Duodenal mucosa (tissue), 2 donors: ENCODE data around the gene NVL.
A peak's percentile ranks its signal among the peaks of the same experiment; 100 is the strongest.

ENCODE experiments used
- H3K27ac ChIP-seq: one replicate; pipeline ENCODE4 v1.7.0; 2013; ENCODE audit warnings: low read depth, low read length
- H3K27me3 ChIP-seq, 2 donors: one replicate each; pipeline ENCODE4 v1.7.0; 2013; ENCODE audit warnings: low read length in 2 of 2, control low read depth in 1 of 2; ENCODE audit not compliant: insufficient read depth in 2 of 2, control insufficient read depth in 1 of 2
- H3K36me3 ChIP-seq, 2 donors: one replicate each; pipeline ENCODE4 v1.7.0; 2013; ENCODE audit warnings: low read length in 2 of 2, control low read depth in 1 of 2; ENCODE audit not compliant: insufficient read depth in 2 of 2, control insufficient read depth in 1 of 2
- H3K4me1 ChIP-seq, 2 donors: one replicate each; pipeline ENCODE4 v1.7.0; 2013; ENCODE audit warnings: low read length in 2 of 2, control low read depth in 1 of 2; ENCODE audit not compliant: insufficient read depth in 2 of 2, control insufficient read depth in 1 of 2
- H3K4me3 ChIP-seq, 2 donors: one replicate each; pipeline ENCODE4 v1.7.0; 2013; ENCODE audit warnings: low read length in 2 of 2, low read depth in 1 of 2
- H3K9ac ChIP-seq, 2 donors: one replicate each; pipeline ENCODE4 v1.7.0; 2013; ENCODE audit warnings: low read length in 2 of 2, low read depth in 1 of 2
- H3K9me3 ChIP-seq, 2 donors: one replicate each; pipeline ENCODE4 v1.7.0; 2013; ENCODE audit warnings: low read length in 2 of 2, control low read depth in 1 of 2; ENCODE audit not compliant: control insufficient read depth in 1 of 2

Gene NVL

DNA sequence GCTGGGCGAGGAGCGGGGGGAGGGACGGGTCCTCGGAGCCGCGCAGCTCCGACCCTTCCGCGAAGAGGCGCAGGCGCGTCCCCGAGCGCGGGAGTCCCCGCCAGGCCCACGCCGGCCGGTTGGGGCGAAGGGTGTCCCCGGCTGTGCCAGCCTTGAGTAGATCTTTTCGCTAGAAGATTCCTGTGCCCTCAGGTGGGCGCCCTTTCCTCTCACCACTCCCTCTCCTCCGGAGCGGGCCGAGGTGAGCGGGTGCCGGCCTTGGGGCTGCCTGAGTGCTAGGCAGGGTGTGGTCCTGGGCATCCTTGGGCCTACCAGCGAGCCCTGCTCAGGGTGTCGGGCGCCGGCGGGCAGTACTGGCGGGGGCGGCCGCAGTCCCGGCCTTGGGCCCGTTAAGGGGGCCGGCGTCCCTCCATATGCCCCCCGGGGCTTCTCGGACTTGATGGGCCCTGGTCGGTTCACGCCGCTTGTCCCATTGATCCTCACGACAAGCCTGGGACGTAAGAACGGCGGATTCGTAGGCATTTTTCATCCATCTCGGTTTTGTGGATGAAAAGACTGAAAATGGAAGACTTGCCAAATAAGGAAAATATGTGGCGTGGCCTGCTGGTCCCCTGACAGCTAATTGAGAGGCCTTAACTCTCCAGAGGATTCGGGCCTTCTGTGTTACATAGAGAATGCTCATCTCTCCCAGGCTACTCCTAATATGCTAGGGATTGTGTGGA, 146.2 kb downstream of the NVL start:
- Histone ChIP-seq H3K27me3 (no peaks in the 10 kb centered on the region), H3K9me3 (no peaks in the 10 kb centered on the region), H3K9ac (peak overlapping the region; percentile 86 to 89), H3K4me3 (peak overlapping the region; percentile 88 to 92), H3K36me3 (no peaks in the 10 kb centered on the region), H3K27ac (peak overlapping the region; percentile 92), H3K4me1 (peaks cover 3 to 29% of the 10 kb centered on the region in 2 donors)

DNA sequence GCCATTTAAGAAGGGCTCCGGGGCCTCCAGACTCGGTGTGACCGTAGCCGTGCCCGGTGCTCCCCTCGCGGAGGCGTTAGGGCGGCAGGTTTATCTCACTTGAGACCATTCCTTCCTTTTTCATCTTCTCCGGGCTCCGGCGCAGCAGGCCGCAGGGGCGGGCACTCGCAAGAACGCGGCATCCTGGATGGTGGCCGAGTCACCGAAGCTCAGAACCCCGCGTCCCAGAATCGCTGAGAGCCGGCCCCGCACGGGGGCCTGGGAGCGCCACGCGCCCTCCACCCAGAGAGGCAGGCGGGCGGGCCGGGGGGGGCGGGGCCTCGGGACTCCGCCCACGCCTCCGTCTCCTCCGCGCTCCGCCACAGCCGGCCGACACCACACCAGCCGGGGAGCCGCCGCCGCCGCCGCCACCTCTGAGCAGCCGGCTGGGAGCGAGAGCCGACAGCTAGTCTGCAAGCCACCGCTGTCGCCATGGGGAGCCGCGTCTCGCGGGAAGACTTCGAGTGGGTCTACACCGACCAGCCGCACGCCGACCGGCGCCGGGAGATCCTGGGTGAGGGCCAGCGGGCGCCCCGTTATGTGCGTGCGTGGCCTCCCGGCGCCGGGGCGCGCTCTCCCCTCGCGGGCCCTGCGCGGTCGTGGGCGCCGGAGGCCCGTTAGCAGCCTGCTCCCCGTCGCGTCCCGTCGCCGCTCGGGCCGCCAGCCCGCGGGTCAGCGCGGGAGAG, 146.9 kb downstream of the NVL start, which contains the start of gene DEGS1:
TSS of gene DEGS1 (plus strand) at position 375 of the 725 bp plus-strand sequence. CDS start at position 472, 97 bp downstream.
- Histone ChIP-seq H3K27me3 (no peaks in the 10 kb centered on the region), H3K4me3 (peak within 1 kb of the TSS; percentile 88 to 92), H3K9me3 (no peaks in the 10 kb centered on the region), H3K36me3 (no peaks in the 10 kb centered on the region), H3K9ac (peak within 1 kb of the TSS; percentile 86 to 89), H3K4me1 (peaks cover 3 to 29% of the 10 kb centered on the region in 2 donors), H3K27ac (peak within 1 kb of the TSS; percentile 92)

DNA sequence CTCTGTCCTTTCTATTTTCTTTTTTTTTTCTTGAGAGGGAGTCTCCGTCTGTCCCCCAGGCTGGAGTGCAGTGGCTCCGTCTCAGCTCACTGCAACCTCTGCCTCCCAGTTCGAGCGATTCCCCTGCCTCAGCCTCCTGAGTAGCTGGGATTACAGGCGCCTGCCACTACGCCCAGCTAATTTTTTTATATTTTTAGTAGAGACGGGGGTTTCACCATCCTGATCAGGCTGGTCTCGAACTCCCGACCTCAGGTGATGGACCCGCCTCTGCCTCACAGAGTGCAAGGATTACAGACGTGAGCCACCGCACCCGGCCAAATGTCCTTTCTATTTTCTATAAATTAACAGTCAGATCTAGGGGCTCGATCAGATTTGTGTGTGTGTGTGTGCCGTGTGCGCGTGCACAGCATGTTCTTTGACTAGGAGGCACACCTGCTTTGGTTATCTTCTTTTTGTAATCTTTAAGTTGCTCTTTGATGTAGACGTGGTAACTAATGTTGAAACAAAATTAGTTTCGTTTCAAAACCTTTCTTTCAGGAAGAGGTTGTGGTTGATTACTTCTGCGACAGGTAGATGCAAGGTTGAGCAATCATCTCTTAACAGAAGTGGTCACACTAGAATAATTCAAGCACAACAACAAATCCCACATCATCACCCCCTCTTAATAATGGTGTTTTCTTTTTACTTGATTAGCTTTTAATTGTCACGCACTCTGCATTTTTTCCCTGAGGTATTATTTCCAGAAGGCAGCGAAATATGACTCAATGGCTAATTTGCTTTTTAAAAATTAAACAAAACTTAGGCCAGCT, 147.7 kb downstream of the NVL start:
- Histone ChIP-seq H3K27ac (peak overlapping the region; percentile 92), H3K9ac (peak overlapping the region; percentile 76 to 89)

DNA sequence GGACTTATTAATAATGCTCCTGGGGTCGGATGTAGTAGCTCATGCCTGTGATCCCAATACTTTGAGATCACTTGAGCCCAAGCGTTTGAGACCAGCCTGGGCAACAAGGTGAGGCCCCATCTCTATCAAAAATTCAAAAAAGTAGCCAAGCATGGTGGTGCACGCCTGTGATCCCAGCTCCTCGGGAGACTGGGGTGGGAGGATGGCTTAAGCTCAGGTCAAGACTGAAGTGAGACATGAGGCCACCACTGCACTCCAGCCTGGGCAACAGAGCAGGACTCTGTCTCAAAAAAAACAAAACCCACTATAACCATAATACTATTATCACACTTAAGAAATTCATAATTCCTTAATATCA, 148.5 kb downstream of the NVL start:
- no peak overlapping the region for H3K4me3 ChIP-seq
- no peaks in the 10 kb centered on the region for H3K9me3 ChIP-seq
- no peaks in the 10 kb centered on the region for H3K36me3 ChIP-seq
- H3K27ac ChIP-seq, result no peak overlapping the region
- H3K9ac ChIP-seq, result no peak overlapping the region
- no peaks in the 10 kb centered on the region for H3K27me3 ChIP-seq
- peaks cover 3 to 29% of the 10 kb centered on the region in 2 donors for H3K4me1 ChIP-seq

More for the DNA sequence above, 147.7 kb downstream of the NVL start:
- H3K4me1 ChIP-seq, result peaks cover 3 to 29% of the 10 kb centered on the region in 2 donors
- peak overlapping the region; percentile 75 to 92 for H3K4me3 ChIP-seq
- no peaks in the 10 kb centered on the region for H3K9me3 ChIP-seq
- no peaks in the 10 kb centered on the region for H3K27me3 ChIP-seq
- no peaks in the 10 kb centered on the region for H3K36me3 ChIP-seq

DNA sequence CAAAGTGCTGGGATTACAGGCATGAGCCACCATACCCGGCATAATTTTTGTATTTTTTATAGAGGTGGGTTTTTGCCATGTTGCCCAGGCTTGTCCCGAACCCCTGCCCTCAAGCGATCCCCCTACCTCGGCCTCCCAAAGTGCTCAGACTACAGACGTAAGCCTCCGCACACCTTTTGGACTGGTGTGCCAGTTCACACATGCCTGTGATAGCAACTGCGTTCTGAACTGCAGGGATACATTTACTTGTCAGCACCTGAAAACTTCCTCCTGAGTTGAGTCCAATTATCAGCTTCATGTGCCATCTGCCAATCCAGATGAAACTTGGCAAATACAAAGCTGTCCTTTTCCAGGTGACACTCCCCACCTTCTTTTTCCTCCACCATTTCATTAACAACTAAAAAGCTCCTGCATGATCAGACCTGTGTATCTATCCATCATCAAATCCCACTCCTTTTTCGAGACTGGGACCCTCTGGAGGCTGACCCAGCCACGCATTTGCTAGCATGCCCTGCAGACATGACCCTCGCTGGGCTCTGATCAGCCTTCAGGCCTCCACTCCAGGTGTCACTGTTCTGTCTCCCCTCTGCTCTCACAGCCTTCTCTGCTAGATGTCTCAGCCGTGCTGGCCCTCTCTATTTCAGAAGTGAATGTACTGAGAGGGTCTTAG, 149.1 kb downstream of the NVL start:
- Histone ChIP-seq H3K36me3 (no peaks in the 10 kb centered on the region), H3K9ac (no peak overlapping the region), H3K4me3 (no peak overlapping the region), H3K9me3 (no peaks in the 10 kb centered on the region), H3K27me3 (no peaks in the 10 kb centered on the region), H3K27ac (no peak overlapping the region), H3K4me1 (peaks cover 3 to 26% of the 10 kb centered on the region in 2 donors)

DNA sequence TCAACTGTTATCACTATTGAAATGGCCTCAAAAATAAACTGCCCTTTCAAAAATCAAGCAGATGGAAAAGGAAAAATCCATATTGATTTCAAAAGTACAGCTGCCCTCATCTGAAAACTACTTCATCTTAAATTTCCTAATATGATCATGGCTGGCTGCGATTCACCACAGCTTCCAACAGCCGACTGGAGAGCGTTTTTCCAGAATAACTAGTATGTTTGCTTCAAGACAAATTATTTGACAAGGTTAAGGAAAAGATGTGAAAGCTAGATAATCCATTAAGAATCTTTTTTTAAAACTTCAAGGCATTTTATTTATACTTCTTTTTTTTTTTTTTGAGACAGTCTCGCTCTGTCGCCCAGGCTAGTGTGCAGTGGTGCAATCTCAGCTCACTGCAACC, 151.1 kb downstream of the NVL start:
- no peaks in the 10 kb centered on the region for H3K27me3 ChIP-seq
- no peak overlapping the region for H3K4me3 ChIP-seq
- no peak overlapping the region for H3K9ac ChIP-seq
- H3K27ac ChIP-seq, result no peak overlapping the region
- H3K36me3 ChIP-seq, result no peaks in the 10 kb centered on the region
- peaks cover 0 to 8% of the 10 kb centered on the region in 2 donors for H3K4me1 ChIP-seq
- no peaks in the 10 kb centered on the region for H3K9me3 ChIP-seq

DNA sequence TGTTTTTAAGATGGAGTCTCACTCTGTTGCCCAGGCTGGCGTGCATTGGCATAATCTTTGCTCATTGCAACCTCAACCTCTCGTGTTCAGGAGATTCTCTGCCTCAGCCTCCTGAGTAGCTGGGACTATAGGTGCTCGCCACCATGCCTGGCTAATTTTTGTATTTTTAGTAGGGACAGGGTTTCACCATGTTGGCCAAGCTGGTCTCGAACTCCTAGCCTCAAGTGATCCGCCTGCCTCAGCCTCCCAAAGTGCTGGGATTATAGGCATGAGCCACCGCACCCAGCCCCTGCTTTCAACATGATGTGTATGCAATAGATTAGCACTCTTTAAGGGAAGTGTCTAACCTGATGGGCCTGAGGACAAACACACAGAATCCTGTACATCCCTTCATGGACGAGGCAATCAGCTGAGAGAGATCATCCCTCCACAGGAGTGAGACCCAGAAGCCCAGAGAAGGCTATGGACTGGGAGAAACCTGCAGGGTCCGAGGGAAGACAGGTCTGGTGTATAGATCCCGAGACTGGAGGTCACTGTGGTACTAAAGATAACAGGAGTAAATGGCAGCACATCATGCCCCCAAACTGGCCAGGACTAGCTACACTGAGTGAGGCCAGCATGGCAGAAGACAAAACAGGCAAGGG, 152.5 kb downstream of the NVL start:
- Histone ChIP-seq H3K27ac (no peak overlapping the region), H3K9ac (no peak overlapping the region), H3K36me3 (no peaks in the 10 kb centered on the region), H3K4me3 (no peak overlapping the region), H3K4me1 (peaks cover 0 to 6% of the 10 kb centered on the region in 2 donors), H3K9me3 (no peaks in the 10 kb centered on the region), H3K27me3 (no peaks in the 10 kb centered on the region)
